GM23338 (cell line): ENCODE data around the gene TAF1B. TPM values are rescaled to one million over a fixed set of nuclear protein-coding genes. Genes with fewer than 3 reads are reported as not detected.

Experiments
- ATAC-seq: fragments of 200-7000 bp; cut with Tn5 transposase; 3 replicates; pipeline ENCODE4 v1.9.1; 2020
- DNase-seq: peaks from one replicate; pipeline ENCODE4 v3.0.0-alpha.2; 2015; ENCODE audit warnings: low spot score
- H2AFZ ChIP-seq: fragments of 200-600 bp; sonication (generic); 2 replicates; pipeline ENCODE4 v1.8.0; 2016; ENCODE audit warnings: antibody characterized with exemption, mild to moderate bottlenecking, moderate library complexity
- H3F3A ChIP-seq: fragments of 200-600 bp; sonication (generic); replicated peaks from 2 replicates; pipeline ENCODE4 v1.8.0; 2017; ENCODE audit warnings: antibody characterized with exemption, mixed run types, low read depth
- H3K27ac ChIP-seq: fragments of 200-600 bp; sonication (generic); 2 replicates; pipeline ENCODE4 v1.6.1; 2016; ENCODE audit warnings: low read depth
- H3K27me3 ChIP-seq: fragments of 200-600 bp; sonication (generic); 2 replicates; pipeline ENCODE4 v1.8.0; 2016; ENCODE audit warnings: mild to moderate bottlenecking, mixed run types, moderate library complexity; ENCODE audit not compliant: insufficient read depth
- H3K36me3 ChIP-seq: fragments of 200-600 bp; sonication (generic); 2 replicates; pipeline ENCODE4 v1.8.0; 2016; ENCODE audit warnings: mild to moderate bottlenecking; ENCODE audit not compliant: insufficient read depth
- H3K4me1 ChIP-seq: fragments of 200-600 bp; sonication (generic); 2 replicates; pipeline ENCODE4 v1.8.0; 2016; ENCODE audit warnings: mild to moderate bottlenecking, moderate library complexity; ENCODE audit not compliant: insufficient read depth
- H3K4me2 ChIP-seq: fragments of 200-600 bp; sonication (generic); 2 replicates; pipeline ENCODE4 v1.7.1; 2017; ENCODE audit warnings: mixed run types
- H3K4me3 ChIP-seq: fragments of 200-600 bp; sonication (generic); 2 replicates; pipeline ENCODE4 v1.6.1; 2016; ENCODE audit warnings: mixed run types
- H3K79me2 ChIP-seq: fragments of 200-600 bp; sonication (generic); replicated peaks from 2 replicates; pipeline ENCODE4 v1.8.0; 2017; ENCODE audit warnings: mild to moderate bottlenecking; ENCODE audit not compliant: insufficient read depth
- H3K9me2 ChIP-seq: fragments of 200-600 bp; sonication (generic); 2 replicates; pipeline ENCODE4 v1.8.0; 2017; ENCODE audit not compliant: insufficient read depth
- H4K20me1 ChIP-seq: fragments of 200-600 bp; sonication (generic); replicated peaks from 2 replicates; pipeline ENCODE4 v1.8.0; 2017; ENCODE audit warnings: mild to moderate bottlenecking; ENCODE audit not compliant: insufficient read depth
- H3K27ac Mint-ChIP-seq: 2 replicates; pipeline ENCODE4 v1.8.0; 2020; ENCODE audit warnings: inconsistent platforms, mild to moderate bottlenecking, moderate library complexity, mixed read lengths
- H3K27me3 Mint-ChIP-seq: 3 replicates; pipeline ENCODE4 v1.8.0; 2022; ENCODE audit warnings: low read depth, mild to moderate bottlenecking, moderate library complexity, mixed read lengths, inconsistent platforms; ENCODE audit not compliant: insufficient read depth, poor library complexity
- H3K36me3 Mint-ChIP-seq: 3 replicates; pipeline ENCODE4 v1.8.0; 2021; ENCODE audit warnings: low read depth, mild to moderate bottlenecking, inconsistent platforms, moderate library complexity, mixed read lengths
- H3K4me1 Mint-ChIP-seq: 3 replicates; pipeline ENCODE4 v1.8.0; 2020; ENCODE audit warnings: mild to moderate bottlenecking, inconsistent platforms, mixed read lengths
- H3K4me3 Mint-ChIP-seq: 3 replicates; pipeline ENCODE4 v1.8.0; 2021; ENCODE audit warnings: moderate library complexity, mild to moderate bottlenecking, inconsistent platforms, mixed read lengths
- H3K9me3 Mint-ChIP-seq: 3 replicates; pipeline ENCODE4 v1.8.0; 2020; ENCODE audit warnings: moderate library complexity, mild to moderate bottlenecking, inconsistent platforms, mixed read lengths
- CREB1 ChIP-seq: fragments of 250-450 bp; sonication (Bioruptor Pico); IDR thresholded peaks from 2 replicates; pipeline ENCODE4 v1.5.0; 2020; ENCODE audit warnings: low read depth, mild to moderate bottlenecking, moderate library complexity
- CTCF ChIP-seq, 2 experiments: fragments of 200-600 bp in 1 of 2; sonication (generic) in 1 of 2; conservative IDR thresholded peaks; 2 replicates each; pipeline versions ENCODE4 v1.5.1 to v1.6.1; 2016 to 2017; ENCODE audit warnings: antibody characterized with exemption in 2 of 2, low read depth in 2 of 2, mild to moderate bottlenecking in 2 of 2, moderate library complexity in 1 of 2
- ETS1 ChIP-seq: IDR thresholded peaks from 2 replicates; pipeline ENCODE4 v1.6.1; 2016; ENCODE audit warnings: antibody characterized with exemption
- EZH2 ChIP-seq: fragments of 200-600 bp; sonication (generic); IDR thresholded peaks from one replicate; pipeline ENCODE4 v1.8.0; 2017; ENCODE audit warnings: antibody characterized with exemption, mild to moderate bottlenecking, low read depth; ENCODE audit not compliant: unreplicated experiment
- EZH2phosphoT487 ChIP-seq: fragments of 200-600 bp; sonication (generic); IDR thresholded peaks from one replicate; pipeline ENCODE4 v1.8.1; 2018; ENCODE audit warnings: antibody characterized with exemption; ENCODE audit not compliant: unreplicated experiment
- JUNB ChIP-seq: IDR thresholded peaks from one replicate; pipeline ENCODE4 v1.6.1; 2016; ENCODE audit warnings: antibody characterized with exemption; ENCODE audit not compliant: unreplicated experiment
- NANOG ChIP-seq: IDR thresholded peaks from 2 replicates; pipeline ENCODE4 v1.6.1; 2016; ENCODE audit warnings: antibody characterized with exemption, borderline replicate concordance
- POLR2AphosphoS5 ChIP-seq: IDR thresholded peaks from 2 replicates; pipeline ENCODE4 v1.6.1; 2016; ENCODE audit warnings: antibody characterized with exemption, low read depth
- REST ChIP-seq: IDR thresholded peaks from one replicate; pipeline ENCODE4 v1.6.1; 2018; ENCODE audit warnings: antibody characterized with exemption; ENCODE audit not compliant: unreplicated experiment
- STAT1 ChIP-seq: IDR thresholded peaks from one replicate; pipeline ENCODE4 v1.6.1; 2016; ENCODE audit warnings: antibody characterized with exemption; ENCODE audit not compliant: unreplicated experiment
- ZNF331 ChIP-seq: fragments of 250-450 bp; sonication (Bioruptor Pico); IDR thresholded peaks from 2 replicates; pipeline ENCODE4 v1.5.0; 2020; ENCODE audit warnings: low read depth, mild to moderate bottlenecking, moderate library complexity
- ZNF462 ChIP-seq: fragments of 250-450 bp; sonication (Bioruptor Pico); IDR thresholded peaks from 2 replicates; pipeline ENCODE4 v1.5.0; 2020; ENCODE audit warnings: mild to moderate bottlenecking, moderate library complexity
- polyA plus RNA-seq: library from polyadenylated mRNA; unstranded; fragments of >200 nt; fragmentation: Nextera tagmentation; extraction: Ambion mirVana; gene quantifications from 2 replicates; pipeline ENCODE4 v1.2.1, GENCODE V29; 2016
- total RNA-seq: library from RNA; depleted of rRNA; stranded (reverse); fragments of >200 nt; shearing (Covaris generic); gene quantifications from 2 replicates; pipeline ENCODE4 v1.2.3, GENCODE V29; 2014

The TAF1B gene
- total and polyA plus RNA-seq, 2 experiments from 2014 or later: 22.2 to 28.9 TPM

GRCh38 chr2:9897331-9897737 lies 54.1 kb downstream of the TAF1B start:
- peak; percentile 16; the same call in 2 of the 3 replicates for ATAC-seq
- no peak for DNase-seq
- H3K27ac ChIP-seq: peak overlapping the region; percentile 70; the same call in 1 of the 2 replicates

More at GRCh38 chr2:9897331-9897737, 54.1 kb downstream of the TAF1B start:
- Mint-ChIP-seq H3K9me3 (no peaks in the 10 kb centered on the region), H3K27ac (peak overlapping the region; percentile 94), H3K36me3 (no peaks in the 10 kb centered on the region), H3K4me1 (peaks cover 37% of the 10 kb centered on the region), H3K4me3 (no peak overlapping the region; the same call in 2 of the 3 replicates), H3K27me3 (peaks cover 2% of the 10 kb centered on the region)
- TF ChIP-seq CTCF (conservative IDR thresholded peaks at IDR 0.05; ENCODE audit: low read depth in 2 of 2): no peak
- TF ChIP-seq EZH2: no peak
- no peak for TF ChIP-seq ZNF462
- TF ChIP-seq ZNF331 (CRISPR knock-in tag): no peak
- no peak for TF ChIP-seq ETS1
- TF ChIP-seq CREB1 (CRISPR knock-in tag): no peak
- no peak for TF ChIP-seq REST
- TF ChIP-seq NANOG: no peak
- TF ChIP-seq EZH2phosphoT487: no peak
- TF ChIP-seq STAT1: no peak
- no peak for TF ChIP-seq JUNB
- TF ChIP-seq POLR2AphosphoS5: no peak
- Histone ChIP-seq H4K20me1 (no peaks in the 10 kb centered on the region), H3K79me2 (no peaks in the 10 kb centered on the region), H3K4me1 (peaks cover 40% of the 10 kb centered on the region), H3K27me3 (no peaks in the 10 kb centered on the region), H3F3A (no peaks in the 10 kb centered on the region), H3K4me2 (peak overlapping the region; percentile 63), H3K4me3 (no peak overlapping the region), H3K36me3 (no peaks in the 10 kb centered on the region), H2AFZ (no peak overlapping the region), H3K9me2 (no peaks in the 10 kb centered on the region)
